CD14-positive monocyte (primary cell): ENCODE results near the gene CWC27. TPM values are rescaled to one million over a fixed set of nuclear protein-coding genes. Genes with fewer than 3 reads are reported as not detected.

Experiments
- DNase-seq, 3 donors: peaks; one replicate each; pipeline ENCODE4 v3.0.0-alpha.2; 2011 to 2022
- H2AFZ ChIP-seq: 2 replicates; pipeline ENCODE4 v1.6.0; 2012; ENCODE audit warnings: mild to moderate bottlenecking, low read depth, low read length, inconsistent platforms; ENCODE audit not compliant: insufficient read depth, poor library complexity, severe bottlenecking
- H3K27ac ChIP-seq, 2 donors: 1 replicate in 1 of 2; 2 replicates in 1 of 2; pipeline ENCODE4 v1.5.1; 2012 to 2013; ENCODE audit warnings: low read length in 2 of 2, control low read depth in 1 of 2, inconsistent platforms in 1 of 2, low read depth in 1 of 2, mild to moderate bottlenecking in 1 of 2
- H3K27me3 ChIP-seq, 2 donors: one replicate each; pipeline versions ENCODE4 v1.6.0 to v1.6.1; 2011 to 2013; ENCODE audit warnings: low read length in 2 of 2; ENCODE audit not compliant: control insufficient read depth in 2 of 2, insufficient read depth in 2 of 2
- H3K36me3 ChIP-seq, 2 donors: replicated peaks in 1 of 2; 1 replicate in 1 of 2; 2 replicates in 1 of 2; pipeline versions ENCODE4 v1.5.1 to v1.6.1; 2012 to 2013; ENCODE audit warnings: low read length in 2 of 2, control low read depth in 1 of 2, inconsistent platforms in 1 of 2, mild to moderate bottlenecking in 1 of 2; ENCODE audit not compliant: insufficient read depth in 2 of 2, control insufficient read depth in 1 of 2
- H3K4me1 ChIP-seq, 2 donors: 1 replicate in 1 of 2; 2 replicates in 1 of 2; pipeline versions ENCODE4 v1.5.1 to v1.6.1; 2012 to 2013; ENCODE audit warnings: low read length in 2 of 2, control low read depth in 1 of 2, inconsistent platforms in 1 of 2, mild to moderate bottlenecking in 1 of 2, moderate library complexity in 1 of 2; ENCODE audit not compliant: insufficient read depth in 2 of 2, control insufficient read depth in 1 of 2
- H3K4me2 ChIP-seq: replicated peaks from 2 replicates; pipeline ENCODE3; 2012; ENCODE audit warnings: low read length, moderate library complexity, mild to moderate bottlenecking; ENCODE audit not compliant: poor library complexity, severe bottlenecking; ENCODE audit errors: extremely low read depth
- H3K4me3 ChIP-seq, 3 experiments: fragments of 200-600 bp in 1 of 3; sonication (generic) in 1 of 3; replicated peaks in 1 of 3; 1 replicate in 2 of 3; 2 replicates in 1 of 3; pipeline ENCODE4 v1.5.1; 2011 to 2013; ENCODE audit warnings: low read length in 3 of 3, mild to moderate bottlenecking in 3 of 3, control low read depth in 2 of 3, low read depth in 2 of 3, inconsistent platforms in 1 of 3, moderate library complexity in 1 of 3
- H3K79me2 ChIP-seq: 2 replicates; pipeline ENCODE4 v1.6.0; 2012; ENCODE audit warnings: mild to moderate bottlenecking, control low read depth, inconsistent platforms, low read length, moderate library complexity; ENCODE audit not compliant: insufficient read depth
- H3K9ac ChIP-seq: 2 replicates; pipeline ENCODE4 v1.6.0; 2017; ENCODE audit warnings: low read length, mild to moderate bottlenecking; ENCODE audit not compliant: insufficient read depth, poor library complexity, severe bottlenecking
- H3K9me3 ChIP-seq, 2 donors: replicated peaks in 1 of 2; 1 replicate in 1 of 2; 2 replicates in 1 of 2; pipeline versions ENCODE4 v1.5.1 to v1.6.1; 2012 to 2013; ENCODE audit warnings: low read length in 2 of 2, control low read depth in 1 of 2; ENCODE audit not compliant: control insufficient read depth in 1 of 2, insufficient read depth in 1 of 2
- H4K20me1 ChIP-seq: 2 replicates; pipeline ENCODE4 v1.6.0; 2012; ENCODE audit warnings: mild to moderate bottlenecking, low read length, control low read depth, moderate library complexity; ENCODE audit not compliant: insufficient read depth
- H3K27ac Mint-ChIP-seq, 7 donors: one replicate each; pipeline ENCODE4 v1.8.0; 2020; ENCODE audit warnings: mild to moderate bottlenecking in 7 of 7, mixed read lengths in 7 of 7, moderate library complexity in 6 of 7, inconsistent platforms in 2 of 7
- H3K27me3 Mint-ChIP-seq, 3 donors: one replicate each; pipeline ENCODE4 v1.8.0; 2021 to 2022; ENCODE audit warnings: low read depth in 3 of 3, mild to moderate bottlenecking in 3 of 3, mixed read lengths in 3 of 3, moderate library complexity in 3 of 3, inconsistent platforms in 1 of 3
- H3K36me3 Mint-ChIP-seq, 2 donors: one replicate each; pipeline ENCODE4 v1.8.0; 2020; ENCODE audit warnings: mixed read lengths in 2 of 2, inconsistent platforms in 1 of 2, mild to moderate bottlenecking in 1 of 2
- H3K4me1 Mint-ChIP-seq: one replicate; pipeline ENCODE4 v1.8.0; 2020; ENCODE audit warnings: mild to moderate bottlenecking, mixed read lengths
- H3K4me3 Mint-ChIP-seq, 2 donors: one replicate each; pipeline ENCODE4 v1.8.0; 2020; ENCODE audit warnings: mild to moderate bottlenecking in 2 of 2, mixed read lengths in 2 of 2, moderate library complexity in 1 of 2
- H3K9me3 Mint-ChIP-seq, 7 donors: one replicate each; pipeline ENCODE4 v1.8.0; 2020 to 2022; ENCODE audit warnings: mixed read lengths in 7 of 7, mild to moderate bottlenecking in 6 of 7, moderate library complexity in 6 of 7, inconsistent platforms in 2 of 7
- CTCF ChIP-seq: fragments of 200-600 bp; IDR thresholded peaks from one replicate; pipeline ENCODE4 v1.8.0; 2022; ENCODE audit warnings: antibody characterized with exemption, mild to moderate bottlenecking
- WGBS: methylation state at CpG from one replicate; pipeline ENCODE4 v1.1.5; 2013; ENCODE audit warnings: missing lambda C conversion rate; ENCODE audit not compliant: insufficient coverage; 5-methylcytosine and 5-hydroxymethylcytosine counted together
- intact Hi-C, 2 donors: fragments of 100-400 bp; cut with micrococcal nuclease; formaldehyde crosslinking; loops; one replicate each; pipeline versions ENCODE4 v1.15.0 to v1.15.1; 2023
- polyA plus RNA-seq, 3 donors: library from polyadenylated mRNA; depleted of rRNA in 1 of 3; unstranded in 2 of 3; stranded (reverse) in 1 of 3; fragments of 300-500 nt in 2 of 3; fragments of >200 nt in 1 of 3; fragmentation: Illumina TruSeq in 2 of 3; gene quantifications; 1 replicate in 2 of 3; 2 replicates in 1 of 3; pipeline ENCODE4 v1.2.3, GENCODE V29; 2012 to 2021

The CWC27 gene
- polyA plus RNA-seq, 3 donors, result 6.6 to 18.9 (median 14.5) TPM

GRCh38 chr5:64839936-64840335, 71.2 kb downstream of the CWC27 start:
- 100% methylated on average over 1 of the region's 1 CpG for WGBS
- Histone ChIP-seq H3K27me3 (no peaks in the 10 kb centered on the region), H3K4me2 (no peak overlapping the region), H3K4me3 (no peak overlapping the region), H3K9ac (no peak overlapping the region), H3K9me3 (peaks cover 13 to 17% of the 10 kb centered on the region in 2 donors), H3K27ac (no peak overlapping the region), H4K20me1 (no peaks in the 10 kb centered on the region), H2AFZ (no peak overlapping the region), H3K36me3 (peaks cover 3 to 24% of the 10 kb centered on the region in 2 donors), H3K4me1 (no peaks in the 10 kb centered on the region), H3K79me2 (no peaks in the 10 kb centered on the region)
- no peak for TF ChIP-seq CTCF
- intact Hi-C loops, result no loop called here
- Mint-ChIP-seq H3K36me3 (peaks cover 19 to 32% of the 10 kb centered on the region in 2 donors), H3K27me3 (no peaks in the 10 kb centered on the region), H3K27ac (no peak overlapping the region), H3K4me3 (no peak overlapping the region), H3K9me3 (peaks cover 10 to 26% (median 20%) of the 10 kb centered on the region in 7 donors), H3K4me1 (no peaks in the 10 kb centered on the region)
- DNase-seq, result no peak

GRCh38 chr5:64840958-64841357, 72.2 kb downstream of the CWC27 start:
- Mint-ChIP-seq H3K4me3 (no peak overlapping the region), H3K36me3 (peaks cover 22 to 35% of the 10 kb centered on the region in 2 donors), H3K4me1 (no peaks in the 10 kb centered on the region), H3K27ac (no peak overlapping the region), H3K27me3 (no peaks in the 10 kb centered on the region), H3K9me3 (peaks cover 20 to 34% (median 29%) of the 10 kb centered on the region in 7 donors)
- Histone ChIP-seq H3K27me3 (no peaks in the 10 kb centered on the region), H3K36me3 (peaks cover 3 to 28% of the 10 kb centered on the region in 2 donors), H3K4me1 (no peaks in the 10 kb centered on the region), H3K9me3 (peaks cover 20 to 24% of the 10 kb centered on the region in 2 donors), H2AFZ (no peak overlapping the region), H3K4me2 (no peak overlapping the region), H4K20me1 (no peaks in the 10 kb centered on the region), H3K9ac (no peak overlapping the region), H3K27ac (no peak overlapping the region), H3K4me3 (no peak overlapping the region), H3K79me2 (no peaks in the 10 kb centered on the region)
- DNase-seq, result no peak
- TF ChIP-seq CTCF, result no peak
- intact Hi-C loops, result no loop called here
- no CpG with 5 or more reads among the region's 1 CpG for WGBS
